ENCODE data around the gene SMIM30.
A peak's percentile ranks its signal among the peaks of the same experiment; 100 is the strongest.

SMIM30 gene

GRCh38 chr7:113099284-113099919 lies 19.0 kb downstream of the SMIM30 start:
- no peak for DNase-seq

- DNase-seq = no peak
Measured at GRCh38 chr7:113094517-113095249, 23.7 kb downstream of the SMIM30 start.

DNA sequence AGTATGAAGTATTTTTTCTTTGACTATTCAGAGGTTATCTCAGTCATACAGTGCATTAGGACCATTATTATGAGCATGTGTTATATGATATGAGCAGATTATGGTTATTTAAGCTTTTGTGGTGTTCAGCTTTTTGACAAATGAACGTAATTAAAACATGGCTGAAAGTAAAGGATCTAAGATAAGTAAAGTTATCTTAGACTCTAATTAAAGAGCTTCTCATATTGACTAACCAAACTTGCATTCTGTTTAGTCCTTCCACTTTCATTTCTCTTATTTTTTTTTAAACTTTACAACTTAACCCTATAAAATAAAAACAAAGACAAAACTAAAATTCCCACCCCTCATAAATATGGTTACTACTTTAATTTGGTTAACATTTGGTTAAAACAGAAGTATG lies 24.8 kb downstream of the SMIM30 start:
- no peak for DNase-seq

- DNase-seq = no peak
Measured at GRCh38 chr7:113092762-113093161, 25.6 kb downstream of the SMIM30 start.

DNA sequence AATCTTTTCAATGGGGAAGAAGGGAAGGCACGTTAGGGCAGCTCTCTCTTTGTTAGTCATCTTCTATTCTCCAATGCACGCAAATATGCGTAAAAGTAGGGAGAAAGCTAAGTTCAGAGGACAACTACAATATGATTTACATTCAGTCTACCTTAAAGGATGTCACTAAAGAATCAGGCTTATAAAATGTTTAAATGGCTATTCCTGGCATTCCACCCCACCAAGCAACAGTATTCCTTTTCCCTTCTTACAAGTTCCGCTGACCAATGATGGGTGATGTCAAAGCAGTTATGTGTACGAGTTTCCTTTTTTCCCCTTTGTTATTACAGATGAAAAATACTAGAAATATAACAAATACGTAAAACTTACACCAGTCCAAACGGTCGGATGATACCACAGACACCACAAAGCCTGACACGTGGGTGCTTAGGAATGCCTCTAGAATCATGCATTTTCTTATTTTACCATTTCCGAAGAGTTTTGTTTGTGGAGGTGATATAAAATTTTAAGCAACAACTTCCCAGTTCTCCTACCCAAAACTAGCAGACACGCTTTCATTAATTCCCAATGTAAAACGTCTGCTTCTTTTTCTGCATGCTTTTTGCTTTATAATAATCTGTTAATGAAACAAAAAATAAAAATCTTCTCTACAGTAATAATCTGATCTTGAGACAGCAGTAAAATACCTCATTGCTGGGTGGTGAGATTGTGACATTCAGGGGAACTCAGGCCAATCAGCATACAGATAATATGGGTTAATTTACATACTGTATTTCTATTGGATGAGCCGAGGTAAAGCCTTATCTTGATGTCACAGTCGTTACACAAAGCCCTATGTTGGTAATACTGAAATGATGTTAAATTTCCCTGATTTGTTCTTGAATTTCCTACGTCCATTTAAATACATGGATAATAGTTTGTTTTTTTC lies 31.0 kb downstream of the SMIM30 start:
- DNase-seq = peak; percentile 68

DNA sequence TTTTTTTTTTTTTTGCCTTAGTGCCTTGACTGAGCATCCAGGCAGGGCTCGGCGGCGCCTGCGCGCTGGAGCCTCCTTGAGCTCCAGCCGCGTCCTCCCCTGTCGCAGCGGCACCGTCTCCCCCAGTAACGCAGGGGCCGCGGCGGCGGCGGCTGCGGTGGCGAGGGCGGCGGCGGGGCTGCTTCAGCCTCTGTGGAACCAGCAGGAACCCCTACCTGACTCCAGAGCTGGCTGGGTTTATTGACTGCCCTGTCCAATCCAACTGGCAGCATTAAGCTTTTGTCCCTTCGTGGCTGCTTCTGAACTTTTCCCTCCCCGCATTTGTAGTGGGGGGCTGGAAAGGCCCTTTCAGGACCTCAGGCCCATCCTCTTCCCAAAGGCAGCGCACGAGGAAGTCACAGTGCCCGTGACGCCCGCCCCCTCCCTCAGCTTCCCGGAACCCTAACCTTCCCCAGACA lies 31.9 kb downstream of the SMIM30 start, which contains the start of gene GPR85:
GPR85 (minus strand) TSS at position 397 of the 458 bp plus-strand sequence. CDS start 2,106 bp downstream, outside the sequence.
- peak; percentile 57 for DNase-seq

GRCh38 chr7:113085781-113086390 lies 32.5 kb downstream of the SMIM30 start:
- no peak for DNase-seq

DNA sequence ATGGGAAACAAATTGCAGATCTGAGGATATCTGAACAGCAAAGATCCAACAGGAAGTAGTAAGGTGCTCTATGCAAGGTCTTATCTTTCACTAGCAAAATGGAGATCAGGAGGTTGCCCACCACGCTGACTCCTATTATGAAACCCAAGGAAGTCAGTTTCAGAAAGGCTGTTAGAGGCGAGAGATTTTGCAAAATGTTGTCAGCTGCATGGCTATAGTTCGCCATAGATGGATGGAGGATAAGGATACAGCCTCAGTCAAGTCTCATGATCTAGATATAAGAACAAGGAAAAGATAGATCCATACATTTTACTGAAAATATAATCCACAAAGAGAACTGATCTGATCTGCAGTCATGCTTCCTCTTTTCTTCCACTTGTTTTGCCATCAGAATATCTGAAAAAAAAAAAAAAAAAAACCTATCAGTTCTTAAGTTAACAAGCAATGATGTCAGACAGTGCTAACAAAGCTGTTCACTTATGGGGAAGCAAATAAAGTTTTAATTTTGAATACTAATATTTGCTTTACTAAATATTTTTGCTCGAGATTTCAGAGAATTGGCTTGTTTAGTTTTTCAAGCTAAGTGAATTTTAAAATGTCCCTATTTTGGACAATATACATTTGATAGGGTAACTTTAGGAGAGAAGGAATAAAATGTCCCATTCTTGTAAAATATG lies 33.7 kb downstream of the SMIM30 start:
- no peak for DNase-seq

DNA sequence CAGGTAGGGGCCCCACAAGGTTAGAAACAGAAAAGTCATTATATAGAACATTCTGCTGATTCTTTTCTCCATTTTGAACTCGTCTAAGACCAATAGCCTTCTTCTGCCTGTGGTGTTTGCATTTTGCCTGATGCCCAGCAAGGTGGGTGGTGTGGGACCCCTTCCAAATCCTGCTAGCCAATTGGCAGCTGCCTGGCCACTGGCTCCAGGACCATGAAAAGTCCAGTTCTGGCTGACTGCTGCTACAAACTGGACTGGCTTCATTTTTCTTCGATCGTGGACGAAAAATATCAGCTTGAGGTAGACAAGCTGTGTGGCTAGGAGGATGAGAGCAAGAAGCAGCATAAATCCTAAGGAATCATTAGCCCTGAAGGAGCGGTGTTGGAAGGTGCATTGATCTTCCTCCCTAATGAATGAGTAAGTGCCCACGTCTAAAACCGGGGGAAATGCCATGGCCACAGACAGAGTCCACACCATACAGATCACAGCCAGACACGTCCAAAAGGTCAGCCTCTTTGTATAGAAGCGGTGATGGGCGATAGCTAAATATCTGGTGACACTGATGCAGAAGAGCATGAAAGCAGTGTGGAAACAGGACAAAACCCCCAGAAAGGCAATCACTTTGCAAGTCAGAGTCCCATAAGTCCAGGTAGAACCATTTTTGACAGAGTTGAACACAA lies 34.4 kb downstream of the SMIM30 start:
- DNase-seq = no peak

- no peak for DNase-seq
Measured at GRCh38 chr7:113083132-113083815, 35.1 kb downstream of the SMIM30 start.

- peak; percentile 52 for DNase-seq
Measured at GRCh38 chr7:113078331-113078730, 40.0 kb downstream of the SMIM30 start.

- no peak for DNase-seq
Measured at GRCh38 chr7:113076703-113077102, 41.7 kb downstream of the SMIM30 start.

GRCh38 chr7:113071465-113071864 lies 46.9 kb downstream of the SMIM30 start:
- no peak for DNase-seq

All from NCI-H1436 (cell line).